Suprapubic skin (tissue), 4 donors: ENCODE results near the gene ITSN1. TPM values are rescaled to one million over a fixed set of nuclear protein-coding genes. Genes with fewer than 3 reads are reported as not detected.

ENCODE experiments used
- DNase-seq, 2 donors: peaks; one replicate each; pipeline ENCODE4 v3.0.0-alpha.2; 2019; ENCODE audit warnings: low spot score in 2 of 2
- H3K27ac ChIP-seq: fragments of 200-600 bp; sonication (generic); one replicate; pipeline ENCODE4 v1.5.1; 2019
- H3K27me3 ChIP-seq: fragments of 200-600 bp; sonication (generic); one replicate; pipeline ENCODE4 v1.5.1; 2019
- H3K36me3 ChIP-seq: fragments of 200-600 bp; sonication (generic); one replicate; pipeline ENCODE4 v1.5.1; 2019
- H3K4me1 ChIP-seq: fragments of 200-600 bp; sonication (generic); one replicate; pipeline ENCODE4 v1.5.1; 2019
- H3K4me3 ChIP-seq: fragments of 200-600 bp; sonication (generic); one replicate; pipeline ENCODE4 v1.5.1; 2019; ENCODE audit warnings: mild to moderate bottlenecking
- H3K9me3 ChIP-seq: fragments of 200-600 bp; sonication (generic); one replicate; pipeline ENCODE4 v1.5.1; 2019
- CTCF ChIP-seq, 2 donors: fragments of 200-600 bp in 1 of 2; fragments of 450-650 bp in 1 of 2; sonication (generic) in 1 of 2; IDR thresholded peaks; one replicate each; pipeline ENCODE4 v1.5.1; 2016 to 2019; ENCODE audit warnings: antibody characterized with exemption in 2 of 2, mild to moderate bottlenecking in 1 of 2, moderate library complexity in 1 of 2
- EP300 ChIP-seq: sonication (generic); formaldehyde crosslinking; IDR thresholded peaks from one replicate; pipeline ENCODE4 v1.6.1; 2017; ENCODE audit warnings: antibody characterized with exemption
- POLR2A ChIP-seq, 2 donors: fragments of 450-650 bp; IDR thresholded peaks; one replicate each; pipeline ENCODE4 v1.6.1; 2017; ENCODE audit warnings: antibody characterized with exemption in 2 of 2, mild to moderate bottlenecking in 2 of 2, moderate library complexity in 2 of 2
- POLR2AphosphoS5 ChIP-seq, 3 donors: sonication (generic); formaldehyde crosslinking; IDR thresholded peaks; one replicate each; pipeline ENCODE4 v1.6.1; 2017; ENCODE audit warnings: antibody characterized with exemption in 3 of 3
- WGBS: methylation state at CpG from one replicate; pipeline ENCODE4 v1.1.5; 2018; 5-methylcytosine and 5-hydroxymethylcytosine counted together
- total RNA-seq, 4 donors: library from RNA; depleted of rRNA; stranded (reverse); fragments of >200 nt; gene quantifications; one replicate each; pipeline ENCODE4 v1.1.0, GENCODE V29; 2016

ITSN1 gene
- total RNA-seq, 4 donors from 2014 or later, result 23.8 to 53.3 (median 35.2) TPM

GRCh38 chr21:33829844-33830243 is 187.5 kb downstream of the ITSN1 start:
- H3K9me3 ChIP-seq, result no peaks in the 10 kb centered on the region
- H3K27ac ChIP-seq, result no peak overlapping the region
- peaks cover 33% of the 10 kb centered on the region for H3K36me3 ChIP-seq
- WGBS, result 97% methylated on average over 9 of the region's 9 CpGs
- no peaks in the 10 kb centered on the region for H3K27me3 ChIP-seq
- no peak for TF ChIP-seq EP300
- H3K4me3 ChIP-seq, result no peak overlapping the region
- H3K4me1 ChIP-seq, result peaks cover 8% of the 10 kb centered on the region
- no peak for DNase-seq

GRCh38 chr21:33831962-33832659 is 189.8 kb downstream of the ITSN1 start:
- WGBS, result 96% methylated on average over 17 of the region's 17 CpGs
- no peak overlapping the region for H3K27ac ChIP-seq
- no peak for DNase-seq
- peaks cover 4% of the 10 kb centered on the region for H3K4me1 ChIP-seq
- H3K27me3 ChIP-seq, result no peaks in the 10 kb centered on the region
- H3K36me3 ChIP-seq, result peaks cover 52% of the 10 kb centered on the region
- no peaks in the 10 kb centered on the region for H3K9me3 ChIP-seq
- no peak overlapping the region for H3K4me3 ChIP-seq
- no peak for TF ChIP-seq POLR2AphosphoS5 (IDR thresholded peaks at IDR 0.05)
- TF ChIP-seq EP300, result no peak
- TF ChIP-seq POLR2A (IDR thresholded peaks at IDR 0.05), result no peak
- TF ChIP-seq CTCF (IDR thresholded peaks at IDR 0.05), result no peak

- no peaks in the 10 kb centered on the region for H3K9me3 ChIP-seq
- 85% methylated on average over 5 of the region's 5 CpGs for WGBS
- H3K27ac ChIP-seq, result no peak overlapping the region
- no peak for TF ChIP-seq EP300
- TF ChIP-seq POLR2A (IDR thresholded peaks at IDR 0.05), result no peak
- TF ChIP-seq POLR2AphosphoS5 (IDR thresholded peaks at IDR 0.05), result no peak
- no peak for TF ChIP-seq CTCF (IDR thresholded peaks at IDR 0.05)
- H3K4me1 ChIP-seq, result no peaks in the 10 kb centered on the region
- H3K4me3 ChIP-seq, result no peak overlapping the region
- DNase-seq, result no peak
- H3K27me3 ChIP-seq, result no peaks in the 10 kb centered on the region
- H3K36me3 ChIP-seq, result peaks cover 67% of the 10 kb centered on the region
Measured at GRCh38 chr21:33834801-33835500, 192.7 kb downstream of the ITSN1 start.

- Histone ChIP-seq H3K27ac (no peak overlapping the region), H3K27me3 (no peaks in the 10 kb centered on the region), H3K4me1 (no peaks in the 10 kb centered on the region), H3K9me3 (no peaks in the 10 kb centered on the region), H3K4me3 (no peak overlapping the region), H3K36me3 (peaks cover 67% of the 10 kb centered on the region)
- WGBS, result 92% methylated on average over 4 of the region's 4 CpGs
- TF ChIP-seq EP300, result no peak
- TF ChIP-seq POLR2AphosphoS5 (IDR thresholded peaks at IDR 0.05), result no peak
- no peak for TF ChIP-seq POLR2A (IDR thresholded peaks at IDR 0.05)
- no peak for TF ChIP-seq CTCF (IDR thresholded peaks at IDR 0.05)
- no peak for DNase-seq
Measured at GRCh38 chr21:33835920-33836319, 193.6 kb downstream of the ITSN1 start.

- no peaks in the 10 kb centered on the region for H3K9me3 ChIP-seq
- 92% methylated on average over 11 of the region's 11 CpGs for WGBS
- H3K4me1 ChIP-seq, result no peaks in the 10 kb centered on the region
- no peak for TF ChIP-seq POLR2AphosphoS5 (IDR thresholded peaks at IDR 0.05)
- TF ChIP-seq EP300, result no peak
- no peak for TF ChIP-seq POLR2A (IDR thresholded peaks at IDR 0.05)
- TF ChIP-seq CTCF (IDR thresholded peaks at IDR 0.05), result no peak
- no peaks in the 10 kb centered on the region for H3K27me3 ChIP-seq
- no peak overlapping the region for H3K4me3 ChIP-seq
- peaks cover 62% of the 10 kb centered on the region for H3K36me3 ChIP-seq
- no peak overlapping the region for H3K27ac ChIP-seq
- no peak for DNase-seq
Measured at GRCh38 chr21:33836408-33836807, 194.1 kb downstream of the ITSN1 start.
